Measurements from ENCODE around the gene ANKHD1.
"Not testable (repeated sequence)": the region's sequence is repeated elsewhere in the genome, so short reads cannot be mapped to it uniquely, and the experiment has no call there.

The ANKHD1 gene

GRCh38 chr5:140480310-140481014 lies 78.8 kb downstream of the ANKHD1 start:
- DNase-seq (ENCODE audit: extremely low read depth, insufficient read length) = no peak
- no peak for TF ChIP-seq CTCF (IDR thresholded peaks at IDR 0.05; ENCODE audit: insufficient read depth, low read length, poor library complexity, severe bottlenecking)
- Histone ChIP-seq H3K27me3 (replicated peaks; ENCODE audit: control insufficient read depth, insufficient read depth, low read length) (no peaks in the 10 kb centered on the region), H3K36me3 (ENCODE audit: control insufficient read depth, insufficient read depth, low read length) (peaks cover under 1% of the 10 kb centered on the region; the same call in 1 of the 2 replicates), H3K4me3 (replicated peaks; ENCODE audit: low read depth, low read length) (no peak overlapping the region)

GRCh38 chr5:140481758-140482157 lies 80.1 kb downstream of the ANKHD1 start:
- TF ChIP-seq CTCF (IDR thresholded peaks at IDR 0.05; ENCODE audit: insufficient read depth, low read length, poor library complexity, severe bottlenecking) = no peak
- no peak for DNase-seq (ENCODE audit: extremely low read depth, insufficient read length)
- no peaks in the 10 kb centered on the region; the same call in 1 of the 2 replicates for H3K36me3 ChIP-seq (ENCODE audit: control insufficient read depth, insufficient read depth, low read length)
- H3K27me3 ChIP-seq (replicated peaks; ENCODE audit: control insufficient read depth, insufficient read depth, low read length) = no peaks in the 10 kb centered on the region
- no peak overlapping the region for H3K4me3 ChIP-seq (replicated peaks; ENCODE audit: low read depth, low read length)

GRCh38 chr5:140483055-140483454 lies 81.4 kb downstream of the ANKHD1 start:
- TF ChIP-seq CTCF (IDR thresholded peaks at IDR 0.05; ENCODE audit: insufficient read depth, low read length, poor library complexity, severe bottlenecking) = no peak
- H3K4me3 ChIP-seq (replicated peaks; ENCODE audit: low read depth, low read length) = no peak overlapping the region
- H3K27me3 ChIP-seq (replicated peaks; ENCODE audit: control insufficient read depth, insufficient read depth, low read length) = no peaks in the 10 kb centered on the region
- DNase-seq (ENCODE audit: extremely low read depth, insufficient read length) = no peak
- no peaks in the 10 kb centered on the region; the same call in 1 of the 2 replicates for H3K36me3 ChIP-seq (ENCODE audit: control insufficient read depth, insufficient read depth, low read length)

GRCh38 chr5:140488141-140488540 lies 86.5 kb downstream of the ANKHD1 start:
- H3K36me3 ChIP-seq (ENCODE audit: control insufficient read depth, insufficient read depth, low read length); H3K27me3 ChIP-seq (replicated peaks; ENCODE audit: control insufficient read depth, insufficient read depth, low read length); H3K4me3 ChIP-seq (replicated peaks; ENCODE audit: low read depth, low read length); DNase-seq (ENCODE audit: extremely low read depth, insufficient read length): not testable (repeated sequence)

- no peak for DNase-seq (ENCODE audit: extremely low read depth, insufficient read length)
- Histone ChIP-seq H3K4me3 (replicated peaks; ENCODE audit: low read depth, low read length) (no peak overlapping the region), H3K27me3 (replicated peaks; ENCODE audit: control insufficient read depth, insufficient read depth, low read length) (no peaks in the 10 kb centered on the region), H3K36me3 (ENCODE audit: control insufficient read depth, insufficient read depth, low read length) (peaks cover 2% of the 10 kb centered on the region; the same call in 1 of the 2 replicates)
- no peak for TF ChIP-seq CTCF (IDR thresholded peaks at IDR 0.05; ENCODE audit: insufficient read depth, low read length, poor library complexity, severe bottlenecking)
Measured at GRCh38 chr5:140488914-140489313, 87.3 kb downstream of the ANKHD1 start.

- DNase-seq (ENCODE audit: extremely low read depth, insufficient read length) = no peak
- H3K36me3 ChIP-seq (ENCODE audit: control insufficient read depth, insufficient read depth, low read length) = peaks cover 6% of the 10 kb centered on the region
- no peak for TF ChIP-seq CTCF (IDR thresholded peaks at IDR 0.05; ENCODE audit: insufficient read depth, low read length, poor library complexity, severe bottlenecking)
- H3K27me3 ChIP-seq (replicated peaks; ENCODE audit: control insufficient read depth, insufficient read depth, low read length) = no peaks in the 10 kb centered on the region
- H3K4me3 ChIP-seq (replicated peaks; ENCODE audit: low read depth, low read length) = no peak overlapping the region
Measured at GRCh38 chr5:140497897-140498296, 96.3 kb downstream of the ANKHD1 start.

All from GM06990 (cell line).